ENCODE results near the gene ARHGAP10. TPM values are rescaled to one million over a fixed set of nuclear protein-coding genes. Genes with fewer than 3 reads are reported as not detected.

ARHGAP10 gene
- total RNA-seq, 1 experiment from 2014 or later = 4.8 TPM

- Histone ChIP-seq H3K27ac (ENCODE audit: low read depth, low read length, poor library complexity, severe bottlenecking) (no peak overlapping the region), H3K9me3 (ENCODE audit: low read depth, low read length, poor library complexity, severe bottlenecking) (no peaks in the 10 kb centered on the region), H3K4me1 (ENCODE audit: insufficient read depth, low read length, poor library complexity, severe bottlenecking) (no peaks in the 10 kb centered on the region), H3K36me3 (ENCODE audit: insufficient read depth, low read length, poor library complexity, severe bottlenecking) (no peaks in the 10 kb centered on the region), H3K27me3 (replicated peaks; ENCODE audit: insufficient read depth, low read depth, low read length, poor library complexity) (no peaks in the 10 kb centered on the region), H3K4me3 (ENCODE audit: low read depth, low read length, poor library complexity, severe bottlenecking) (no peak overlapping the region)
- DNase-seq (ENCODE audit: low spot score) = no peak
- POLR2A ChIA-PET (ENCODE audit: low non-redundant PET) = no interaction called here
- CTCF ChIA-PET = no interaction called here
- intact Hi-C loops (cut with micrococcal nuclease; ENCODE audit: unreplicated experiment) = no loop called here
- BruUV-seq (replicated peaks) = no TSS peak
- no peak for TF ChIP-seq EZH2 (IDR thresholded peaks at IDR 0.05; ENCODE audit: borderline replicate concordance, low read depth, low read length, poor library complexity, severe bottlenecking)
- TF ChIP-seq, protein P1, sequence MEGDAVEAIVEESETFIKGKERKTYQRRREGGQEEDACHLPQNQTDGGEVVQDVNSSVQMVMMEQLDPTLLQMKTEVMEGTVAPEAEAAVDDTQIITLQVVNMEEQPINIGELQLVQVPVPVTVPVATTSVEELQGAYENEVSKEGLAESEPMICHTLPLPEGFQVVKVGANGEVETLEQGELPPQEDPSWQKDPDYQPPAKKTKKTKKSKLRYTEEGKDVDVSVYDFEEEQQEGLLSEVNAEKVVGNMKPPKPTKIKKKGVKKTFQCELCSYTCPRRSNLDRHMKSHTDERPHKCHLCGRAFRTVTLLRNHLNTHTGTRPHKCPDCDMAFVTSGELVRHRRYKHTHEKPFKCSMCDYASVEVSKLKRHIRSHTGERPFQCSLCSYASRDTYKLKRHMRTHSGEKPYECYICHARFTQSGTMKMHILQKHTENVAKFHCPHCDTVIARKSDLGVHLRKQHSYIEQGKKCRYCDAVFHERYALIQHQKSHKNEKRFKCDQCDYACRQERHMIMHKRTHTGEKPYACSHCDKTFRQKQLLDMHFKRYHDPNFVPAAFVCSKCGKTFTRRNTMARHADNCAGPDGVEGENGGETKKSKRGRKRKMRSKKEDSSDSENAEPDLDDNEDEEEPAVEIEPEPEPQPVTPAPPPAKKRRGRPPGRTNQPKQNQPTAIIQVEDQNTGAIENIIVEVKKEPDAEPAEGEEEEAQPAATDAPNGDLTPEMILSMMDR (conservative IDR thresholded peaks at IDR 0.05; ENCODE audit: low read depth, low read length) = no peak
Observed at GRCh38 chr4:148068065-148068911, 336.4 kb downstream of the ARHGAP10 start.

GRCh38 chr4:148069086-148069894 is 337.4 kb downstream of the ARHGAP10 start:
- TF ChIP-seq EZH2 (IDR thresholded peaks at IDR 0.05; ENCODE audit: borderline replicate concordance, low read depth, low read length, poor library complexity, severe bottlenecking) = no peak
- TF ChIP-seq, protein P1 (conservative IDR thresholded peaks at IDR 0.05; ENCODE audit: low read depth, low read length) = no peak
- no TSS peak for BruUV-seq (replicated peaks)
- Histone ChIP-seq H3K27ac (ENCODE audit: low read depth, low read length, poor library complexity, severe bottlenecking) (no peak overlapping the region), H3K27me3 (replicated peaks; ENCODE audit: insufficient read depth, low read depth, low read length, poor library complexity) (no peaks in the 10 kb centered on the region), H3K4me3 (ENCODE audit: low read depth, low read length, poor library complexity, severe bottlenecking) (no peak overlapping the region), H3K9me3 (ENCODE audit: low read depth, low read length, poor library complexity, severe bottlenecking) (peaks cover 4% of the 10 kb centered on the region), H3K36me3 (ENCODE audit: insufficient read depth, low read length, poor library complexity, severe bottlenecking) (no peaks in the 10 kb centered on the region), H3K4me1 (ENCODE audit: insufficient read depth, low read length, poor library complexity, severe bottlenecking) (no peaks in the 10 kb centered on the region)
- no peak for DNase-seq (ENCODE audit: low spot score)
- ChIA-PET CTCF (no interaction called here), POLR2A (ENCODE audit: low non-redundant PET) (no interaction called here)
- intact Hi-C loops (cut with micrococcal nuclease; ENCODE audit: unreplicated experiment) = no loop called here

DNA sequence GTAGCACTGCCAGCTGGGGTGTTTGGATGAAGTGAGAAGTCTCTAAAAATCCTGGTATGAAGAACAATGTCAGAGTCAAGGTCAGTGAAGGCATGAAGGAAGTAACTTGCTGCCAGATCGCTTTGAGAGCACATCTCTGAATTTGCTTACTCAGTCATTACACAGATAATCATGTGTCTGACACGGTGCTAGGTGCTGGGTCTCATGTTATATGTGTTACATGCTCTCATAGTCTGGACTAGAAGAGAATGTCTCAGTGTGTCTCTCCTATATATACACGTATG is 337.9 kb downstream of the ARHGAP10 start:
- TF ChIP-seq EZH2 (IDR thresholded peaks at IDR 0.05; ENCODE audit: borderline replicate concordance, low read depth, low read length, poor library complexity, severe bottlenecking) = no peak
- TF ChIP-seq, protein P1 (conservative IDR thresholded peaks at IDR 0.05; ENCODE audit: low read depth, low read length) = no peak
- Histone ChIP-seq H3K27me3 (replicated peaks; ENCODE audit: insufficient read depth, low read depth, low read length, poor library complexity) (no peaks in the 10 kb centered on the region), H3K27ac (ENCODE audit: low read depth, low read length, poor library complexity, severe bottlenecking) (no peak overlapping the region), H3K4me1 (ENCODE audit: insufficient read depth, low read length, poor library complexity, severe bottlenecking) (no peaks in the 10 kb centered on the region), H3K9me3 (ENCODE audit: low read depth, low read length, poor library complexity, severe bottlenecking) (peaks cover 6% of the 10 kb centered on the region), H3K36me3 (ENCODE audit: insufficient read depth, low read length, poor library complexity, severe bottlenecking) (no peaks in the 10 kb centered on the region), H3K4me3 (ENCODE audit: low read depth, low read length, poor library complexity, severe bottlenecking) (no peak overlapping the region)
- CTCF ChIA-PET = no interaction called here
- no TSS peak for BruUV-seq (replicated peaks)
- no peak for DNase-seq (ENCODE audit: low spot score)
- POLR2A ChIA-PET (ENCODE audit: low non-redundant PET) = no interaction called here
- intact Hi-C loops (cut with micrococcal nuclease; ENCODE audit: unreplicated experiment) = no loop called here

Measured in A673 (cell line).